CD4-positive, alpha-beta T cell treated with Interleukin-21 for 1 hour (primary cell): Measurements from ENCODE around the gene KRT6B.

Experiments used
- DNase-seq: peaks from one replicate; pipeline ENCODE4 v3.0.0-alpha.2; 2020

The KRT6B gene

DNA sequence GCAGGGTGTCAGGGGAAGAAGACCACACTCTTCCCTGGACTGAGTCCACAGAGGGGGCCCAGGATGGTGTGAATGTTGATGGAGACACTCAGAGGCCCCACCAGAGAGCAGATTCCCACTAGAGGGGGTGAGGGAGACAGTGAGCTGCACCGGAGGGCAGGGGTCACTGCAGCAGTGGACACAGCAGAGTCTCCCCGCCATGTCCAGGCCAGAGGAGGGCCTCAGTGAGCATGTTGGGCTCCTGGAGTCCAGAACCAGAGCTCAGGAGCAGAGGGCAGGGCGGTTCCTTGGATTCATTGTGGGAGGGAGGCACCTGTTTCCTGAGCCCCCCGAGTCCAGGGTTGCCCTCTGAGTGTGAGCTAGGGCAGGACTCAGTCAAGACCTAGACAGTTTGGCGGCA, 44.0 kb downstream of the KRT6B start:
- DNase-seq, result no peak

- DNase-seq, result no peak
Observed at GRCh38 chr12:52405922-52406385, 46.0 kb downstream of the KRT6B start, which contains the start of gene KRT82. Gene KRT82, minus strand, starts transcription at chr12:52406335. Its CDS starts 58 bp downstream, at chr12:52406277.

DNA sequence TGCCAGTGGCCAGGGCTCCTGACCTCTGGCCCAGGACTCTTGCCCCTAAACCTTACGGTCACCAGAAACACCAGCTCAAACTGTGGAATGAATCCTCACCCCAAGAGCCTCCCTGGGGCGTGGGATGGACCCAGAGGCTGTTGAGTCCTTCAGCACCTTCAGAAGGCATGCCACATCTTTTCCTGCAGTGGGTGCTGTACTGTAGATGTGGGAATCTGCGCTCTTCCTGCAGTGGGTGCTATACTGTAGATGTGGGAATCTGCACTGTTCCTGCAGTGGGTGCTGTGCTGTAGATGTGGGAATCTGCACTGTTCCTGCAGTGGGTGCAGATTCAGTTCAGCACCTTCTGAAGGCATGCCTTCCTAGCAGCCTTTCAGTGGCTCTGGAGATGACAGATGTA, 47.0 kb downstream of the KRT6B start:
- no peak for DNase-seq

- DNase-seq, result no peak
Observed at GRCh38 chr12:52403561-52403960, 48.4 kb downstream of the KRT6B start.

GRCh38 chr12:52402873-52403540, 48.9 kb downstream of the KRT6B start:
- DNase-seq, result no peak

DNA sequence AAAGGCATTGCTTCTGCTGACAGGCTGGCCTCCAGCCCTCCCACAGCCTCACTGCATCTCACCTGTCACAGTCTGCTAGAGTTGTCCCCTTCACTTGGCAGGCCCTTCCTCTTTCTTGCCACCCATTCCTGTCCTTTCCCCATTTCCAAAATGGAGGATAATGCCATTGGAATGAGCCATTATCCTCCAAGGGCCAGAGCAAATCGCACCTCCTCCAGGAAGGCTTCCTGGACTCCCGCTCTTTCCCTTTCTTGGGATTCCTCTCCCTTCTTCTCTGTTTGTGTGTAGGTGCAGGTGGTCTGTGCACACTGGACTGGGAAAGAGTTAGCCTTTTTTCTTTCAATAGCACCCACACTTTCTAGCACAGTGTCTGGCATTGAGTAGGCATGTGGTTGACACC, 49.6 kb downstream of the KRT6B start:
- DNase-seq, result no peak

DNA sequence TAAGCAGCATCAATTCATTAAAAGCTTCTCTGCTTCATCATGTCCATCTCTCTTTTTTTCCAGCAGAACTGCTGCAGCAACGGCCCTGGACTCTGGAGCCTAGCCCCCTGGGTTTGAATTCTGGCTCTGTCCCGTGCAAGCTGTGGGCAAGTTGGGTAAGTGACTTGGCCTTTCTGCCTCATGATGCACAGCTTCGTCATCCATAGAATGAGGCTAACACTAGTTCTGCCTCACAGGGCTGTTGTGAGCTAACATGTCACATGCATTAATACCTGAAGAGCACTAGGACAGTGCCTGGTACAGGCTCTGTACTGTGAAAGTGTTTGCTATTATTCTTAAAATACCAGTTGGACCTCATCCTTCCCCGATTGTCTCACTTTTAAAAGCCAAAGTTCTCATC, 50.0 kb downstream of the KRT6B start:
- DNase-seq, result no peak

DNA sequence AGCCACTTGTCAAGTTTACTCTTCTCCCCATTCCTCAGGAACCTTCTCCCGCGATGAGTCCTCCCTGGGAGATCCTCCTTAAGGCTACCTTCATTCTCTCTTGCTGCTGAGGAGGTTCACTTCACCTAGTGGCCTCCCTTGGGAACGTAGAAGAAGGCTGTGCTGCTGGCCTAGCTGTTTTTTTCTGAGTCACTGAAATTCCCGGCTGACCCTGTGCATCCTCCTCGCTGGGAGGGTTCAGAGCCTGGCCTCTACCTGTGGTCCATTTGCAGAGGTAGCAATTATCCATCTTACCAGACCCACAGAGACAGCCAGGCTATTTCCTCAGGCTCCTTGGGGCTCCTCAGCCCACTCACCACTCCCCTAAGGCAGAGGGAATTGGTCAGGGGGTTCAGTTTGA, 50.4 kb downstream of the KRT6B start:
- no peak for DNase-seq

GRCh38 chr12:52400906-52401305, 51.0 kb downstream of the KRT6B start:
- no peak for DNase-seq

DNA sequence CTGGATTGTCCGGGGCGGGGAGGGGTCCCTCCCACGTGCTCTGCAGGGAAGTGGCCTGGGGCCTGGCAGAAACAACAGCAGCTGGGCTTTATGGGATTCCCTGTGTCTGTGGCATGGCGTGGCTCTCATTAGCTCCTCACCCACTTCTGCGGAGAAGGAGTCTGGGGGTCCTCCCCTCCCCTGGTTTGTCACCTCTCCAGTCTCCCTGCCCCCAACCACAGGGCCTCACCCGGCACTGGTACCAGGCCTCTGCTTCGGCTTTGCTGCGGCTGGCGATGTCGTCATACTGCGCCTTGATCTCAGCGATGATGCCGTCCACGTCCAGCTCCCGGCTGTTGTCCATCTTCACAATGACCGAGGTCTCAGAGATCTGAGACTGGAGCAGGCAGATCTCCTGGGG, 52.2 kb downstream of the KRT6B start:
- no peak for DNase-seq

DNA sequence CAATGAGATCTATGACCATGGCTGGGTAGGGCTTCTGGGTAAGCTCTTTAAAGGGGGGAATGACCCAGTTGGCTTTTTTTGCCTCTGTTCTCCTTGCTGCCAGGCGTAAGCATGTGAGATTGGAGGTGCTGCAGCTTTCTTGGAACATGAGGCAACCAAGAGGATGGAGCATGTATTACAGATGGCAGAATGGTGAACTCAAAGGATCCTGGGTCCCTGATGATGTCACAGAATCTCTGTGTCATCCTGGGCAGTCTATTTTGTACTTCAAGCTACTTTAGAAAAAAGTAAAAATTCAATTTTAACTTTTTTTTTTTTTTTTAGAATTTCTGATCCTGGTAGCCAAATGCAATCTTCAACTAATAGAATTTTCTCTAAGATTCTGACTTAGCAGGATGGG, 53.8 kb downstream of the KRT6B start:
- no peak for DNase-seq

GRCh38 chr12:52396656-52397055, 55.3 kb downstream of the KRT6B start:
- no peak for DNase-seq
